HepG2 (cell line): Measurements from ENCODE around the gene INF2. TPM values are rescaled to one million over a fixed set of nuclear protein-coding genes. Genes with fewer than 3 reads are reported as not detected.
A peak's percentile ranks its signal among the peaks of the same experiment; 100 is the strongest.

Experiments used
- ARID3A ChIP-seq: IDR thresholded peaks from 2 replicates; pipeline ENCODE4 v1.6.1; 2012; ENCODE audit warnings: low read depth, low read length, improper control_type of control experiment
- FOXO4 ChIP-seq: sonication (generic); formaldehyde crosslinking; conservative IDR thresholded peaks from 2 replicates; pipeline ENCODE4 v1.8.1; 2023; ENCODE audit warnings: missing genetic modification reagents
- HES4 ChIP-seq: sonication (generic); formaldehyde crosslinking; IDR thresholded peaks from 2 replicates; pipeline ENCODE4 v1.9.0; 2021; ENCODE audit warnings: mild to moderate bottlenecking, missing genetic modification reagents, borderline replicate concordance
- KDM5B ChIP-seq: sonication (generic); formaldehyde crosslinking; IDR thresholded peaks from 2 replicates; pipeline ENCODE4 v1.4.0; 2020; ENCODE audit warnings: missing genetic modification reagents, mild to moderate bottlenecking, borderline replicate concordance
- KDM6A ChIP-seq: IDR thresholded peaks from 2 replicates; pipeline ENCODE4 v1.6.1; 2016; ENCODE audit warnings: low read depth
- PATZ1 ChIP-seq: sonication (generic); formaldehyde crosslinking; IDR thresholded peaks from 2 replicates; pipeline ENCODE4 v1.4.0; 2020; ENCODE audit warnings: missing genetic modification reagents
- PHF20 ChIP-seq: sonication (generic); formaldehyde crosslinking; IDR thresholded peaks from 2 replicates; pipeline ENCODE4 v1.5.0; 2020; ENCODE audit warnings: mild to moderate bottlenecking, missing genetic modification reagents
- PITX1 ChIP-seq: sonication (generic); formaldehyde crosslinking; IDR thresholded peaks from 2 replicates; pipeline ENCODE4 v1.5.1; 2020; ENCODE audit warnings: mild to moderate bottlenecking, missing genetic modification reagents
- POLR2A ChIP-seq, 2 experiments: IDR thresholded peaks; 2 replicates each; pipeline ENCODE4 v1.6.1; 2011; ENCODE audit warnings: low read depth in 2 of 2, low read length in 2 of 2, mild to moderate bottlenecking in 1 of 2, moderate library complexity in 1 of 2; ENCODE audit not compliant: insufficient read depth in 1 of 2
- PRMT3 ChIP-seq: sonication (generic); formaldehyde crosslinking; IDR thresholded peaks from 2 replicates; pipeline ENCODE4 v1.8.1; 2022; ENCODE audit warnings: low read depth, mild to moderate bottlenecking, moderate library complexity, missing genetic modification reagents, borderline replicate concordance
- REPIN1 ChIP-seq: sonication (generic); formaldehyde crosslinking; IDR thresholded peaks from 2 replicates; pipeline ENCODE4 v1.8.0; 2022; ENCODE audit warnings: missing genetic modification reagents, low read depth, mild to moderate bottlenecking, borderline replicate concordance
- SCMH1 ChIP-seq: sonication (generic); formaldehyde crosslinking; IDR thresholded peaks from 2 replicates; pipeline ENCODE4 v1.9.0; 2021; ENCODE audit warnings: missing genetic modification reagents, mild to moderate bottlenecking, borderline replicate concordance
- SIX1 ChIP-seq: sonication (generic); formaldehyde crosslinking; IDR thresholded peaks from 2 replicates; pipeline ENCODE4 v1.4.0; 2020; ENCODE audit warnings: missing genetic modification reagents, borderline replicate concordance
- SP140L ChIP-seq: sonication (generic); formaldehyde crosslinking; IDR thresholded peaks from 2 replicates; pipeline ENCODE4 v1.4.0; 2020; ENCODE audit warnings: missing genetic modification reagents, borderline replicate concordance
- STAT5B ChIP-seq: sonication (generic); formaldehyde crosslinking; IDR thresholded peaks from 2 replicates; pipeline ENCODE4 v1.4.0; 2020; ENCODE audit warnings: missing genetic modification reagents
- TFE3 ChIP-seq: IDR thresholded peaks from 2 replicates; pipeline ENCODE4 v1.6.1; 2016
- U2AF1 ChIP-seq: fragments of 200-400 bp; formaldehyde crosslinking; optimal IDR thresholded peaks from 2 replicates; pipeline ENCODE3; 2017; ENCODE audit warnings: mild to moderate bottlenecking, low read depth, low read length
- ZBTB7A ChIP-seq: sonication (generic); formaldehyde crosslinking; IDR thresholded peaks from 2 replicates; pipeline ENCODE4 v1.8.0; 2022; ENCODE audit warnings: mild to moderate bottlenecking, missing genetic modification reagents
- ZFP82 ChIP-seq: sonication (generic); formaldehyde crosslinking; IDR thresholded peaks from 2 replicates; pipeline ENCODE4 v1.5.1; 2020; ENCODE audit warnings: mild to moderate bottlenecking, missing genetic modification reagents, borderline replicate concordance
- ZMYM4 ChIP-seq: sonication (generic); formaldehyde crosslinking; IDR thresholded peaks from 2 replicates; pipeline ENCODE4 v1.8.1; 2023; ENCODE audit warnings: mild to moderate bottlenecking, missing genetic modification reagents
- ZNF143 ChIP-seq: sonication (generic); formaldehyde crosslinking; IDR thresholded peaks from 2 replicates; pipeline ENCODE4 v1.4.0; 2020; ENCODE audit warnings: missing genetic modification reagents
- ZNF292 ChIP-seq: sonication (generic); formaldehyde crosslinking; IDR thresholded peaks from 2 replicates; pipeline ENCODE4 v1.8.1; 2022; ENCODE audit warnings: mild to moderate bottlenecking, low read depth, missing genetic modification reagents, borderline replicate concordance
- ZNF839 ChIP-seq: sonication (generic); formaldehyde crosslinking; IDR thresholded peaks from 2 replicates; pipeline ENCODE4 v1.4.0; 2020; ENCODE audit warnings: missing genetic modification reagents, mild to moderate bottlenecking, borderline replicate concordance
- polyA plus RNA-seq, 8 experiments: library from polyadenylated mRNA; depleted of rRNA in 3 of 8; stranded (reverse) in 7 of 8; unstranded in 1 of 8; fragments of >200 nt; fragmentation: Illumina TruSeq in 4 of 8; extraction: Trizol in 4 of 8; gene quantifications; 2 replicates each; pipeline versions ENCODE4 v1.2.1 to v1.2.3, GENCODE V29; 2011 to 2016; ENCODE audit warnings: low read depth in 4 of 8, missing spikeins in 1 of 8, mixed read lengths in 1 of 8; ENCODE audit not compliant: insufficient read depth in 1 of 8
- total RNA-seq, 5 experiments: library from RNA; depleted of rRNA; stranded (reverse); fragments of >200 nt; fragmentation: Illumina TruSeq; extraction: Trizol; gene quantifications; 2 replicates each; pipeline ENCODE4 v1.2.3, GENCODE V29; 2016; ENCODE audit warnings: low read depth in 1 of 5

The INF2 gene
- total and polyA plus RNA-seq, 2 of the 13 experiments (the other 11 are each of a cell fraction or from before 2014, with no cell fraction given) = 16.4 to 26.4 TPM

GRCh38 chr14:104749111-104749649 is 59.8 kb downstream of the INF2 start (continued):
- peak; percentile 37 for TF ChIP-seq PATZ1
- no peak; the same call in 1 of the 2 replicates for TF ChIP-seq ZMYM4 (CRISPR knock-in tag)
- no peak for TF ChIP-seq TFE3 (CRISPR knock-in tag)
- no peak for TF ChIP-seq ZNF839 (CRISPR knock-in tag)
- TF ChIP-seq POLR2A (IDR thresholded peaks at IDR 0.05; ENCODE audit: insufficient read depth in 1 of 2, low read depth in 2 of 2, low read length in 2 of 2) = peak; percentile 21 to 65
- no peak for TF ChIP-seq ZFP82 (CRISPR knock-in tag)
- TF ChIP-seq SCMH1 (CRISPR knock-in tag) = no peak
- no peak for TF ChIP-seq HES4 (CRISPR knock-in tag)
- TF ChIP-seq U2AF1 = no peak
- no peak for TF ChIP-seq FOXO4 (CRISPR knock-in tag)
- 0 out of 2 replicates have a peak, but pooled peaks have one; percentile 28 for TF ChIP-seq REPIN1 (CRISPR knock-in tag)
- 0 out of 2 replicates have a peak, but pooled peaks have one; percentile 11 for TF ChIP-seq ARID3A
- TF ChIP-seq ZBTB7A (CRISPR knock-in tag) = no peak
- no peak for TF ChIP-seq SP140L (CRISPR knock-in tag)
- no peak for TF ChIP-seq SIX1
- TF ChIP-seq ZNF143 (CRISPR knock-in tag) = no peak
- TF ChIP-seq ZNF292 (CRISPR knock-in tag) = peak; percentile 98
- TF ChIP-seq KDM6A = no peak
- peak; percentile 72; the same call in 1 of the 2 replicates for TF ChIP-seq KDM5B (CRISPR knock-in tag)
- TF ChIP-seq STAT5B = no peak
- no peak for TF ChIP-seq PHF20
- TF ChIP-seq PRMT3 (CRISPR knock-in tag) = no peak
- peak; percentile 77 for TF ChIP-seq PITX1 (CRISPR knock-in tag)
